Left colon (tissue), 2 donors: ENCODE measurements around the gene FOXP4. TPM values are rescaled to one million over a fixed set of nuclear protein-coding genes. Genes with fewer than 3 reads are reported as not detected.
"Not testable (repeated sequence)": the region's sequence is repeated elsewhere in the genome, so short reads cannot be mapped to it uniquely, and the experiment has no call there.

Experiments used
- ATAC-seq: fragments of 200-7000 bp; cut with Tn5 transposase; one replicate; pipeline ENCODE4 v1.9.1; 2020; ENCODE audit warnings: mild to moderate bottlenecking, moderate library complexity
- DNase-seq, 2 donors: peaks; one replicate each; pipeline ENCODE4 v3.0.0-alpha.2; 2020
- intact Hi-C, 2 donors: fragments of 100-400 bp; cut with DNase I in 1 of 2; cut with micrococcal nuclease in 1 of 2; formaldehyde crosslinking; loops; one replicate each; pipeline versions ENCODE4 v1.11.2 to v1.14.0; 2022; cut with DNase I, micrococcal nuclease
- total RNA-seq, 2 donors: library from RNA; stranded (reverse); fragmentation: NEBNext Ultra II Directional; extraction: Animal tissue kit (Norgen Biotek cat#: 25700); gene quantifications; one replicate each; pipeline ENCODE4 v1.2.1, GENCODE V29; 2021
- donor health status: DM: no; HTN: no; CAD: no.
- donor health status: DM: yes; HTN: yes; CAD: no.

The FOXP4 gene
- total RNA-seq, 2 donors from 2014 or later = 38.6 to 39.4 TPM

DNA sequence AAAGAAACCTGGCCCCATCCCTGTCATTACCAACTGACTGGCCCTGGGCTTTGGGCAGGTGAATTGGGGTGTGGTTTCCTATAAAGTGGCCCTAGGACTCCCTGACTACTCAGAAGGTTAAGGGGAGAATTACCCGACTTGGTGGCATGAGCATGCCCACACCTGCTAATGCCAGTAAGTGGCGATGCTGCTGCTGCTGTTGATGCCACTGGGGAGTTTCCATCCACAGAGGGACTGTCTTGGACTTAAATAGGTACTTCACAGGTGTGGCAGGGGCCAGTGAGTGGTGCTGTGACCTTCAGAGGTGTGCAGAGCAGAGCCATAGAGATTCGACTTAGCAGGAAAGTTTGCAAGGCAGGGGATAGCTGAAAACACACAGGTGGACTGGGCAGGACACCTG lies 59.5 kb downstream of the FOXP4 start:
- ATAC-seq = no peak
- intact Hi-C loops = no loop called here
- DNase-seq = no peak

DNA sequence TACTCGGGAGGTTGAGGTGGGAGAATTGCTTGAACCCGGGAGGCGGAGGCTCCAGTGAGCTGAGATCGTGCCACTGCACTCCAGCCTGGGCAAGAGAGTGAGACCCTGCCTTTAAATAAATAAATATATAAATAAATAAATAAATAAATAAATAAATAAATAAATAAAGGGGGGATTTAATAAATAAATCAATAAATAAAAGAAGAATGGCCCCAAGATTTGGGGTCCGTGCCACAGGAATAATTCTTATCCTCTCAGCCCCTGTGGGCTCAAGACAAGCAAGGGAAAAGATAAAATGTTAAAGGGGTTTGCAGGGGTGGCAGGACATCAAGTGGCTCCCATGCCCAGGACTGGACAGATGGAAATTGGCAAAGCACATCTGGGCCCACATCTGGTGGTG lies 60.9 kb downstream of the FOXP4 start:
- no peak for ATAC-seq
- intact Hi-C loops = no loop called here
- no peak for DNase-seq

DNA sequence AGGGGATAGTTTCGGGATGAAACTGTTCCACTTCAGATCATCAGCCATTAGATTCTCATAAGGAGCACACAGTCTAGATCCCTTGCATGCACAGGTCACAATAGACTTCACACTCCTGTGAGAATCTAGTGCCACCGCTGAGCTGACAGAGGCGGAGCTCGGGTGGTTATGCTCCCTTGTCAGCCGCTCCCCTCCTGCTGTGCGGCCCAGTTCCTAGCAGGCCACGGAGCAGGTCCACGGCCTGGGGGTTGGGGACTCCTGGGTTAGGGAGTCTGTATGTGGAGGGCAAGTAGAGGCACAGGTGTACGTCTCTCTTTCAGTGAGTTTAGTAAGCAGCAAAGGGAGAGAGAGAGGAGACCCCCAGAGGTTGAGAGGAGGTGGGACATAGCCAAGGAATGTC lies 61.6 kb downstream of the FOXP4 start:
- ATAC-seq (no peak), DNase-seq (no peak)
- intact Hi-C loops = no loop called here

DNA sequence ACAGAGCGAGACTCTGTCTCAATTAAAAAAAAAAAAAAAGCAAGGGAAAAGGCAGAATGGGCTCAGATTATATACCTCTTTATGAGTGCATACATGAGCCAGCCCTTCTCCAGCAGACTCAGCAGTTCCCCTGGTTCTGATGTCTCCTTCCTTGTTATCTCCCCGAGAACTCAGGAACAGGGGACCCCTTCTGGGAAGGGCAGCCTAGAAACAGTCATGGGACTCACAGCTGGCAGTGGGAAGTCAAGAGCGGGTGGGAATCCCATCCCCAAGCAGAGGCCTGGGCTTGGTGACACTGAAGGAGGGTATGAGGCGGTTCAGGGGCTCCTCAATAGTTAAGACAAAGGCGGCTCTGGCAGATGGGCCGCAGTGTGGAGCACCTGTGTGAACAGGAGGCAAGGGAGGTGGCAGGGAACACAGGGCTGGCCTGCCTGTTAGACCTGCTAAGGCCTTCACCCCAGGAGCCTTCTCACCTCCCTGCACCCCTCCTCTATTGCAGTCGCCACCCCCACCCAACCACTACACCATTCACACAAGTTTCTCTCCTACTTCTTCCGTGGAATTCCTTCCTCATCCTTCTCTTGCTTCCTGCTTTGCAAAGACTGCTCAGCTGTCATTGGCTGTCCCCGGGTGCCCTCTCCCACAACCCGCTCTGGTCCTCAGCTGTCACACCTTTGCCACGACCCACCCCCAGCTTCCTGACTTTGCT lies 62.4 kb downstream of the FOXP4 start:
- ATAC-seq (no peak), DNase-seq (no peak)
- intact Hi-C loops = no loop called here

DNA sequence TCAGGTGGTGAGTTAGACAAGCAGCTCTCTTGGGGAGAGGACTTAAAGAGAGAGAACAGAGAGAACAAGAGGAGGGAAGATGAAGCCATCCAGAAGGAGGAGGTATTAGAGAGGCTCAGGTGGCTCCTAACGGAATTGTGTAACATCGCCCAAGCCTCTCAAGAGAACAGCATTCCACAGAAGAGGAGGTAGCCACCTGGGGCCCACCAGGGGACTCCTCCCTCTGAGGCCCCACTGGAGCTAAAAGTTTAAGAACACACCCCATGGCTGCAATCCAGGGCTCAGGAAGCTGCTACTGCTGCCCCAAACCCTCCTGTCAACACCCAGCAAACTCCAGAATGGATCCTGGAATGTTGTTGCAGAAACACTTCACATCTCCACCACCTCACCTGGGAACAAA lies 68.5 kb downstream of the FOXP4 start:
- DNase-seq (no peak), ATAC-seq (no peak)
- intact Hi-C loops = no loop called here

DNA sequence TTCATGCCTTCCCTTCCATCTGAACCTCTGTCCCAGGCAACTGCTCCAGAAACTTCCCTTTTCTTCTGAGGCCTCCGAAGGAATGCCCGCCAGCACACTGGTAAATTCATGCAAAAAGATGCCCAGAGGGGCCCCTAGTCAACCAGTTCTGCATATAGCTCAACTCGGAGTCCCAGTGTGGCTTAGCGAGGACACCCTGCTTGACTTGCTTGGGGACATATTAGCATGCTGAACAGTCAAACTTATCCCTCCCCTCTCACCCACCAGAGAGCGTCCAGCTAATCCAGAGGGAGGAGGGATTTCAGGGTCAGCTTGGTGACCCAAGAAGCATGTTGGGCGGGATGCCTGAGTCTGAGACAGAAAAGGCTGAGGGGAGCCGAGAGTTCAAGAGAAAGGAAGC lies 69.1 kb downstream of the FOXP4 start:
- intact Hi-C loops = no loop called here
- DNase-seq (no peak), ATAC-seq (no peak)

DNA sequence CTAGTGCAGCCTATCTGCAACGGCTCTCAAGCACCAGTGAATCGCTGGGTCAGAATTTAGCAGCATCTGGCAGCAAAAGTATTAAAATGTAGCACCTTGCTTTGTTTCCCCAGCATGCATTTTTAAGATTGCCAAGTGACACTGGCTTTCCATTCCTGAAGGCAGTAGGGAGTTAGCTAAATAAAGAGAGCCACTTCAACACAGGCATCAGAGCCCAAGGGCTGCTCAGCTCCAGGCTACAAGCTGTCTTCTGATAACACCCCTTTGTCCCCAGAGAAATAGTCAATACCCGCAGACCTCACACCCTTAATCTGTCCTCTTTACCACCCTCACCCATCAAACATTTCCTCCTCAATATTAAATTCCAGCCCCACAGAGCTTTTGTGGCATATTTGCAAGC lies 72.4 kb downstream of the FOXP4 start:
- intact Hi-C loops = no loop called here

DNA sequence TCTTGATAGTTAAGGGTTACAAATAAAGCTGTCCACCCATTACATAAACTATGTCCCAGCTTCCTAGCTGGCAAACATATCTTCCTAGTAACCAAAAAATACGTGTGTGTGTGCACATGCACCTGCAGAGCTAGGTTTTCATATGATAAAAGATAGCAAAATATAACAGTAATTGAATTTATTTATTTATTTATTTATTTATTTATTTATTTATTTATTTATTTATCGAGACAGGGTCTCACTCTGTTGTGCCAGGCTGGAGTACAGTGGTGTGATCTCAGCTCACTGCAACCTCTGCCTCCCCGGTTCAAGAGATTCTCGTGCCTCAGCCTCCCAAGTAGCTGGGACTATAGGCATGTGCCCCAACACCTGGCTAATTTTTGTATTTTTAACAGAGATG lies 73.0 kb downstream of the FOXP4 start:
- DNase-seq, ATAC-seq, intact Hi-C loops: not testable (repeated sequence)

More for the DNA sequence above, 72.4 kb downstream of the FOXP4 start:
- ATAC-seq (no peak), DNase-seq (no peak)

DNA sequence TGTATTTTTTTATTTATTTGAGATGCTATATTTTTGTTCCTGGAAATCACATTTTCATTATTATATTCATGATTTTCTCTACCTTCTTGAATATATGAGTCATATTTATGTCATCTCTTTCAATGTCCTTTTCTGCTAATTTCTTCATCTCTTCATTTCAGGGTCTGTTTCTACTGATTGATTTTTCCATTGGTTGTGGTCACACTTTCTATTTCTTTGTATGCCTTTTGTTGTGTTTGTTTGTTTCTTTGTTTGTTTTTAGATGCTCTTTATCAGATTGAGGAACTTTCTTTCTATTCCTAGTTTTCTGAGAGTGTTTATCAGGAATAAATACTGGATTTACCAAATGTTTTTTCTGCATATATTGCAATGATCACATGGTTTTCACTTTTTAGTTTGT lies 75.2 kb downstream of the FOXP4 start:
- DNase-seq (no peak), ATAC-seq (no peak)
- intact Hi-C loops = no loop called here

DNA sequence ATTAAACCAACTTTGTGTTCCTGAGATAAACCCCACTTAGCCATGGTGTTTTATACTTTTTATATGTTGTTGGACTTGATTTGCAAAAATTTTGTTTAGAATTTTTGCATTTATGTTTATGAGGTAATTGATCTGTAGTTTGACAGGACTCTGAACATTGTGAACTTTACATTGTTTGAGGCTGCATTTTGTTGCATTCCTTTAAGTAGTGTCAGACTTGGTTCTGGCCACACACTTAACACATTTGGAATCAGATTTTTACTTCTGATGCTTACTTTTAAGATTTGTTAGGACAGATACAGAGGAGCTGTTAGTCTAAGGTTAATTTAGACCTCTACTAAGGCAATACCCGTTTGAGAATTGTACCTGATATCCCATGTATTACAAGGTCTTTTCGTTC lies 75.6 kb downstream of the FOXP4 start:
- ATAC-seq (no peak), DNase-seq (no peak)
- intact Hi-C loops = no loop called here

DNA sequence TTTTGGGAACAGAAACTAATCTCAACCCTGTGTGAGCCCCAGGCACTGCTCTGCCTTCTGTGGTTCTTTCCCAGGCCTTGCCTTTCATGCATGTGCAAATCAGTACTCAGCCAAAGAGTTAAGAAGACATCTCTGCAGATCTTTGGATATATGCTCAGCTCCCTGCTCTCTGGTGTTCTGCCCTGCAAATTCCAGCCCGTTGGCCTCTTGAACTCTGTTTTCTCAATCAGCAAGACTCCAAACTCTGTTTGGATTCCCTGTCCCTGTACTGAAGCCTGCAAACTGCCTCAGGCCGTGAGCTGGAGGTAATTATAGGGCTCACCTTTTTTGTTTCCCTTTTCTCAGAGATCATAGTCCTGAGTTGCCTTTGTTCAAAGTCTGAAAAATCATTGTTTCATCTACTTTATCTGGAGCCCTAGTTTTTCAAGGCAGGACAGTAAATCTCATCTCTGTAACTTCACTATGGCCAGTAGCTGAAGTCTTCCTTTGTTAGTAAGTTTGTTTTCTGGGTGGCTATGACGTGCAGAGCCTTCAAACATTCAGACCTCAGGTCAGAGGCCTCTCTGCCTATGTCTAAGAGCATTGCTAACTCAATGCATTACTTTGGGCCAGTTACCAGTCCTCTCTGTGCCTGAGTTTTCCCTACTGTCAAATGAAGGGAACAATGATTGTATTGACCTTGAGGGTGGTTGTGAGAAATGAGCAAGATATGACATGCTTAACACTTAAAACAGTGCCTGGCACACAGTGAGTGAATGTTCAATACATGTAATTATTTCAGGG lies 76.2 kb downstream of the FOXP4 start:
- DNase-seq (no peak), ATAC-seq (no peak)
- intact Hi-C loops = no loop called here

DNA sequence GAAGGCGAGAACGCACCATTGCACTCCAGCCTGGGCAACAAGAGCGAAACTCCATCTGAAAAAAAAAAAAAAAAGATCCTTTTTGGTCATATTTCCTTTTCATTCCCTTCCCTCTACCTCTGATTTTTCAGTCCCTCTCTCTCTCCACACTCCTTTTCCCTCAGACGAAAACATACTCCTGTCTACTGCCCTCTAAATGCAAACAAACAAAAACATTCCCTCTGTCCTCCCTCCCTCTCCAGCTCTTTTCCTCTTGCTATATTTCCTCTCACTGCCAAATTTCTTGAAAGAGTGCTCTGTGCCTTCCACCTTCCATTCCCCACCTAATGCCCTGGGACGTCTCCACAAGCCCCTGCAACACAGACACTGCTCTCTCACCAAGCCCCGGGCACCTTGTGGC lies 77.1 kb downstream of the FOXP4 start:
- no peak for DNase-seq
- intact Hi-C loops = no loop called here
- no peak for ATAC-seq

DNA sequence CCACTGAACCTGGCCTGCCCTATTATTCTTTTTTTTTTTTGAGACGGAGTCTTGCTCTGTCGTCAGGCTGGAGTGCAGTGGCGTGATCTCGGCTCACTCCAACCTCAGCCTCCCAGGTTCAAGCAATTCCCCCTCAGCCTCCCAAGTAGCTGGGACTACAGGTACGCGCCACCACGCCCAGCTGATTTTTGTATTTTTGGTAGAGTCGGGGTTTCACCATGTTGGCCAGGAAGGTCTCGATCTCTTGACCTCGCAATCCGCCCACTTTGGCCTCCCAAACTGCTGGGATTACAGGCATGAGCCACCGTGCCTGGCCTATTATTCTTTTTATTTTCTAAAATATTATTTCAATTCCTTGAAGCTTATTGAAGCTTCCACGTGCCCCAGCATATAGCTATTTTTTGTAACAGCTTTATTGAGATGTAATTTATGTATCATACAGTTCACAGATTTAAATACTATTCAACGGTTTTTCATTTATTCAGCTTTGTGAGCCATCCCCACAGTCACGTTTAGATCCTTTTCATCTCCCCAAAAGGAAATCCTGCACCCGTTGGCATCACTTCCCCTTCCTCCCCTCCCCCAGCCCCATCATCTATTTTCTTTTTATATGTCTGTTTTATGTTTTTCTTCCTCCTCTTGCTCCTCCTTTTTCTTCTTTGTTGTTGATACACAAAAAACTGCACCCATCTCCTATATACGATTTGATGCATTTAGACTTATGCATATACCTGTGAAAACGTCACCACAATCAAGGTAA lies 78.6 kb downstream of the FOXP4 start:
- ATAC-seq (no peak), DNase-seq (no peak)
- intact Hi-C loops = no loop called here

DNA sequence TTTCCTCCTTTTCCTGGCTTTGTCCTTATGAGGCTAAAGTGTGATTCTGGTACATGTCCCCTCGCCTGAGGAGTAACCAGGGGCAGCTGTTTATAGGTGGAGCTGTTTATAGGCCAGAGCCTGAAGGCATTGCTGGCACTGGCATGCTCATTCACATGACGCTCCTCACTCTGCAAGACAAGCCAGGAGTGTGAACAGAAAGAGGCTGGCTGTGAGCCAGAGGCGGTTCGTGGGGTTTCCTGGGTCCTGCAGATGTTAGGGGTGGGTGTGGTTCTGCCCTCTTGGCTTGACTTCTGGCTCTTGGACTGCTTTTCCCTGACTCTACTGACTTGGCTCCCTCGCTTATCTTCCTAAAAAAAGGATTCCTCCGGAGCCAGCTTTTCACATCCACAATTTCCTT lies 79.3 kb downstream of the FOXP4 start:
- DNase-seq (peak; percentile 34 to 60), ATAC-seq (peak; percentile 76)
- intact Hi-C loops = no loop called here

DNA sequence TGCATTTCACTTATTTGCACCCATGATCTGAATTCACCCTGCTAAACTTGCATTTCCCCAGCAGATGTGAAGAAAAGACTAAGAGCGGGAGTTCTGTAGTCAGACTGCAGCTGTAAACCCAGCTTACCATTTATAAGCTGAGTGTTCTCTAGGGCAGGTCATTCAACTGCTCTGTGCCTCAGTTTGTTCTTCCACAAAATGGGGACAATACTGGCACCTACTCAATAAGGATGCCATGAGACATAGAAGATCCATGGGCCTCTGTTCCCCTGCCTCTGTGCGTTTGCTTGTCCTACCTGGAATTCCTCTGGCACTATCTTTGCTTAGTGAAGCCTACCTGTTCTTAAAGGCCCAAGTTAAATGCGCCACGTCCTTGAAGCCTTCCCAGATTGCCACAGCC lies 79.8 kb downstream of the FOXP4 start:
- intact Hi-C loops = no loop called here
- DNase-seq (no peak), ATAC-seq (no peak)

DNA sequence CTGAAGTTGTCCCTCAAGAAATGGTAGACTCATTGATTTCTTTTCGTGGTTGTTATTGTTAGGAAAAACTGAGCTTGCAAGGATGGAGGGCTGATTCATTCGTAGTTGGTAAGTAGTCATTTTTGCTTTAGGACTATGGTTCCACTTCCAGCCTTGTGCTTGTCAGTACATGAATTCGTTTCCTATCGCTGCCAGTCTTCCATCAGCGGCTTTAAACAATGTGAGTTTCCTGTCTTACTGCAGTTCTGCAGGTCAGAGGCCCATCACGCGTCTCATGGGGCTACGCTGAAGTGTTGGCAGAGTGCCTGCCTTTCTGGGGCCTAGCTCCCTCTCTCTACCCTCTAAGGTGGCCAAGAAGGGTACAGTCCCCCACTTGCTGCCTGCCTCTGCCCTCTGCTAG lies 80.7 kb downstream of the FOXP4 start:
- ATAC-seq = no peak
- DNase-seq = no peak
- intact Hi-C loops = no loop called here

DNA sequence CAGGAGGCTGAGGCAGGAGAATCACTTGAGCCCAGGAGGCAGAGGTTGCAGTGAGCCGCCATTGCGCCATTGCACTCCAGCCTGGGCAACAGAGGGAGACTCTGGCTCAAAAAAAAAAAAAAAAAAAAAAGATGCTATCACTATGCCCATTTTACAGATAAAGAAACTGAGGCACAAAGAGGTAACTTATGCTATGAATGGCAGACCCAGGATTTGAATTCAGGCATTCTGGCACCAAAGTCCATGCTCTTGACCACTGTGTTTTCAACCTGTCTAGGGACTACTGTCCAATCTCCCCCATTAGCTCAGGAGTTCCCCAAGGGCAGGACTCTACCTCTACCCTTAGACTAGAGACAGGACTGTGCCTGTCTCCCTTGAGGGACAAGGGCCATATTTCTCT lies 82.9 kb downstream of the FOXP4 start:
- DNase-seq = no peak
- intact Hi-C loops = no loop called here
- no peak for ATAC-seq

DNA sequence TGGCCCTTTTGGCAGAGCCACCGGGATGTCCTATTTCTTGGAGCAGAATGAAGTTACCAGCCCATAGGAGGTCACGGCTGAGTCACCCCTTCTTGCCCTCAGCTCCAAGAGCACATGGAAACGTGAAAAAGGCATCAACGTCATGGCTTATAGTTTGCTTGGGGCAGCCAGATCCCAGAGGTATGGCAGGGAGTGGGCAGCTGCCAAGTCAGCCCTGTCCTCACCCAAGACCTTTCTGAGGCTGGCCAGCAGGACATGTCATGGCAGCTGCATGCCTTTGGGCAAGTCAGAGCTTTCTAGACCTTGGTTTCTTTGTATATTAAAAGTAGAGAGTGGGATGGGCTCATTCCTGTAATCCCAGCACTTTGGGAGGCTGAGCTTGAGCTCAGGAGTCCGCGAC lies 83.9 kb downstream of the FOXP4 start:
- DNase-seq = no peak
- no peak for ATAC-seq
- intact Hi-C loops = no loop called here

DNA sequence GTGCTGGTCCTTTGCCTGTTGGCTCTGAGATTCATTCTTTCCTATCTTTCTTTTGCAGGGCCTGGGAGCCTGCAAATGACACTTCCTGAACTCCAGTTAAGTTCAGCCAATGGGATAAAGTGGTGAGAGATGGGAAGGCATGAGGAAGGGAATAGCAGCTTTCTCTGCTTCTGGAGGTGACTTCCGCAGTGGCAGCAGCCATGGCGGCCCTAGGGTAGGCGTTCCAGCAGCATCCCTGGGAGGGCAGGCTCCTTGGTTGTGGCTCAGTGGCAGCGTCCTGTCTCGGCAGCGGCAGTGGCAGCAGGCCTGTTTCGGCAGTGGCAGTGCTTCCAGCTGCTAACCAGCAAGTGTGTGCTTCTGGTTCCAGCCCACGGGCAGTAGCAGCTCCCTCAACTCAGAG lies 84.8 kb downstream of the FOXP4 start:
- DNase-seq (no peak), ATAC-seq (no peak)
- intact Hi-C loops = no loop called here

DNA sequence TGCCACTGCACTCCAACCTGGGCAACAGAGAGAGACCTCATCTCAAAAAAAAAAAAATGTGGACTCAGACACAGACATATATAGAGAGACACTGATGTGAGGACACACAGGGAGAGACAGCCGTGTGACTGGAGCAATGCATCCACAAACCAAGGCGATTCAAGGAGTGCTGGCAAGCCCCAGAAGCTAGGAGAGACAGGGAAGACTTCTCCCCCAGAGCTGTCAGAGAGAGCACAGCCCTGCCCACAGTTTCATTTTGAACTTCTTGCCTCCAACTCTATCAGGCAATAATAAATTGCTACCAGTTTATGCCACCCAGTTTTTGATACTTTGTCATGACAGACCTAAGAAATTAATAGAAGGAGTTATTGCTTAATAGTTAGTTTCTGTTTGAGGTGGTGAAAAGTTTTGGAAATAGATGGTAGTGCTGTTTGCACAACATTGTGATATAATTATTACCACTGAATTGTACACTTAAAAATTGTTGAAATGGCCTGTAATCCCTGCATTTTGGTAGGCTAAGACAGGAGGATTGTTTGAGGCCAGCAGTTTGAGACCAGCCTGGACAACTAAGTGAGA lies 87.0 kb downstream of the FOXP4 start:
- intact Hi-C loops = no loop called here
- ATAC-seq (no peak), DNase-seq (no peak)
